Measurements from ENCODE around the gene FANK1. TPM values are rescaled to one million over a fixed set of nuclear protein-coding genes. Genes with fewer than 3 reads are reported as not detected.

Gene FANK1
- total RNA-seq, 1 experiment from 2014 or later: 0.73 TPM

- CTCF ChIA-PET: no interaction called here
- Mint-ChIP-seq H3K9me3 (ENCODE audit: unreplicated experiment) (no peaks in the 10 kb centered on the region), H3K27ac (ENCODE audit: unreplicated experiment) (no peak overlapping the region), H3K27me3 (ENCODE audit: insufficient read depth, unreplicated experiment) (no peaks in the 10 kb centered on the region), H3K4me3 (ENCODE audit: unreplicated experiment) (no peak overlapping the region), H3K4me1 (ENCODE audit: low read depth, unreplicated experiment) (no peaks in the 10 kb centered on the region), H3K36me3 (ENCODE audit: insufficient read depth, unreplicated experiment) (peaks cover 38% of the 10 kb centered on the region)
- no peaks in the 10 kb centered on the region for H3K9me3 ChIP-seq
- intact Hi-C loops (cut with micrococcal nuclease; ENCODE audit: unreplicated experiment): no loop called here
- H3K27me3 ChIP-seq (replicated peaks; ENCODE audit: control insufficient read depth, insufficient read depth, low read length): no peaks in the 10 kb centered on the region
- no TSS peak for BruUV-seq (replicated peaks)
- DNase-seq: no peak
- TF ChIP-seq CTCF (IDR thresholded peaks at IDR 0.05; ENCODE audit: insufficient read depth in 1 of 2, low read depth in 1 of 2, low read length in 1 of 2, severe bottlenecking in 1 of 2, unreplicated experiment in 1 of 2): no peak
- POLR2A ChIA-PET: no interaction called here
- no peak overlapping the region for H3K4me3 ChIP-seq (ENCODE audit: low read depth, low read length)
- no peaks in the 10 kb centered on the region for H3K36me3 ChIP-seq (ENCODE audit: control insufficient read depth, insufficient read depth, low read length)
- H3K4me1 ChIP-seq: no peaks in the 10 kb centered on the region
Measured at GRCh38 chr10:125852487-125852886, 43.9 kb upstream of the FANK1 start.

- H3K27me3 Mint-ChIP-seq (ENCODE audit: insufficient read depth, unreplicated experiment): no peaks in the 10 kb centered on the region
- Histone ChIP-seq H3K4me1 (no peaks in the 10 kb centered on the region), H3K4me3 (ENCODE audit: low read depth, low read length) (no peak overlapping the region), H3K9me3 (no peaks in the 10 kb centered on the region; the same call in 1 of the 2 replicates), H3K36me3 (ENCODE audit: control insufficient read depth, insufficient read depth, low read length) (no peaks in the 10 kb centered on the region), H3K27me3 (replicated peaks; ENCODE audit: control insufficient read depth, insufficient read depth, low read length) (no peaks in the 10 kb centered on the region)
- H3K4me3 Mint-ChIP-seq (ENCODE audit: unreplicated experiment): no peak overlapping the region
- DNase-seq: no peak
- H3K9me3 Mint-ChIP-seq (ENCODE audit: unreplicated experiment): no peaks in the 10 kb centered on the region
- CTCF ChIA-PET: interaction anchor here (0.7 kb wide), 1 partner anchor 304 kb away, joined by 5 read pairs; no protein-coding TSS in a partner anchor
- TF ChIP-seq CTCF (IDR thresholded peaks at IDR 0.05; ENCODE audit: insufficient read depth in 1 of 2, low read depth in 1 of 2, low read length in 1 of 2, severe bottlenecking in 1 of 2, unreplicated experiment in 1 of 2): no peak
- BruUV-seq (replicated peaks): no TSS peak
- no peaks in the 10 kb centered on the region for H3K4me1 Mint-ChIP-seq (ENCODE audit: low read depth, unreplicated experiment)
- intact Hi-C loops (cut with micrococcal nuclease; ENCODE audit: unreplicated experiment): no loop called here
- POLR2A ChIA-PET: no interaction called here
- H3K36me3 Mint-ChIP-seq (ENCODE audit: insufficient read depth, unreplicated experiment): peaks cover 16% of the 10 kb centered on the region
- H3K27ac Mint-ChIP-seq (ENCODE audit: unreplicated experiment): no peak overlapping the region
Measured at GRCh38 chr10:125857185-125857760, 39.1 kb upstream of the FANK1 start.

GRCh38 chr10:125859128-125859817 lies 37.1 kb upstream of the FANK1 start:
- H3K36me3 Mint-ChIP-seq (ENCODE audit: insufficient read depth, unreplicated experiment): peaks cover 4% of the 10 kb centered on the region
- no peak for TF ChIP-seq CTCF (IDR thresholded peaks at IDR 0.05; ENCODE audit: insufficient read depth in 1 of 2, low read depth in 1 of 2, low read length in 1 of 2, severe bottlenecking in 1 of 2, unreplicated experiment in 1 of 2)
- no peak for DNase-seq
- H3K27ac Mint-ChIP-seq (ENCODE audit: unreplicated experiment): no peak overlapping the region
- Histone ChIP-seq H3K36me3 (ENCODE audit: control insufficient read depth, insufficient read depth, low read length) (no peaks in the 10 kb centered on the region), H3K4me1 (no peaks in the 10 kb centered on the region), H3K27me3 (replicated peaks; ENCODE audit: control insufficient read depth, insufficient read depth, low read length) (no peaks in the 10 kb centered on the region), H3K4me3 (ENCODE audit: low read depth, low read length) (no peak overlapping the region), H3K9me3 (no peaks in the 10 kb centered on the region; the same call in 1 of the 2 replicates)
- H3K4me3 Mint-ChIP-seq (ENCODE audit: unreplicated experiment): no peak overlapping the region
- H3K27me3 Mint-ChIP-seq (ENCODE audit: insufficient read depth, unreplicated experiment): no peaks in the 10 kb centered on the region
- CTCF ChIA-PET: no interaction called here
- BruUV-seq (replicated peaks): no TSS peak
- POLR2A ChIA-PET: no interaction called here
- no peaks in the 10 kb centered on the region for H3K4me1 Mint-ChIP-seq (ENCODE audit: low read depth, unreplicated experiment)
- no peaks in the 10 kb centered on the region for H3K9me3 Mint-ChIP-seq (ENCODE audit: unreplicated experiment)
- intact Hi-C loops (cut with micrococcal nuclease; ENCODE audit: unreplicated experiment): no loop called here
